OCI-LY3 (cell line): ENCODE results near the gene TNFRSF6B.

Experiments used
- EZH2phosphoT487 ChIP-seq: fragments of 200-600 bp; shearing (Covaris generic); IDR thresholded peaks from 2 replicates; pipeline ENCODE4 v1.6.1; 2018; ENCODE audit warnings: antibody characterized with exemption, mixed run types, low read depth
- TF ChIP-seq, protein P1 (sequence below): fragments of 200-600, 300-600 bp; sonication (generic); IDR thresholded peaks from 2 replicates; pipeline ENCODE4 v1.5.1; 2014; ENCODE audit warnings: antibody characterized with exemption, low read length, low read depth

DNA sequence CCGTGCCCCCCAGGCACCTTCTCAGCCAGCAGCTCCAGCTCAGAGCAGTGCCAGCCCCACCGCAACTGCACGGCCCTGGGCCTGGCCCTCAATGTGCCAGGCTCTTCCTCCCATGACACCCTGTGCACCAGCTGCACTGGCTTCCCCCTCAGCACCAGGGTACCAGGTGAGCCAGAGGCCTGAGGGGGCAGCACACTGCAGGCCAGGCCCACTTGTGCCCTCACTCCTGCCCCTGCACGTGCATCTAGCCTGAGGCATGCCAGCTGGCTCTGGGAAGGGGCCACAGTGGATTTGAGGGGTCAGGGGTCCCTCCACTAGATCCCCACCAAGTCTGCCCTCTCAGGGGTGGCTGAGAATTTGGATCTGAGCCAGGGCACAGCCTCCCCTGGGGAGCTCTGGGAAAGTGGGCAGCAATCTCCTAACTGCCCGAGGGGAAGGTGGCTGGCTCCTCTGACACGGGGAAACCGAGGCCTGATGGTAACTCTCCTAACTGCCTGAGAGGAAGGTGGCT lies 960 bp downstream of the TNFRSF6B start:
- TF ChIP-seq, protein P1, sequence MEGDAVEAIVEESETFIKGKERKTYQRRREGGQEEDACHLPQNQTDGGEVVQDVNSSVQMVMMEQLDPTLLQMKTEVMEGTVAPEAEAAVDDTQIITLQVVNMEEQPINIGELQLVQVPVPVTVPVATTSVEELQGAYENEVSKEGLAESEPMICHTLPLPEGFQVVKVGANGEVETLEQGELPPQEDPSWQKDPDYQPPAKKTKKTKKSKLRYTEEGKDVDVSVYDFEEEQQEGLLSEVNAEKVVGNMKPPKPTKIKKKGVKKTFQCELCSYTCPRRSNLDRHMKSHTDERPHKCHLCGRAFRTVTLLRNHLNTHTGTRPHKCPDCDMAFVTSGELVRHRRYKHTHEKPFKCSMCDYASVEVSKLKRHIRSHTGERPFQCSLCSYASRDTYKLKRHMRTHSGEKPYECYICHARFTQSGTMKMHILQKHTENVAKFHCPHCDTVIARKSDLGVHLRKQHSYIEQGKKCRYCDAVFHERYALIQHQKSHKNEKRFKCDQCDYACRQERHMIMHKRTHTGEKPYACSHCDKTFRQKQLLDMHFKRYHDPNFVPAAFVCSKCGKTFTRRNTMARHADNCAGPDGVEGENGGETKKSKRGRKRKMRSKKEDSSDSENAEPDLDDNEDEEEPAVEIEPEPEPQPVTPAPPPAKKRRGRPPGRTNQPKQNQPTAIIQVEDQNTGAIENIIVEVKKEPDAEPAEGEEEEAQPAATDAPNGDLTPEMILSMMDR = no peak
- no peak for TF ChIP-seq EZH2phosphoT487
